ENCODE measurements around the gene DGKI.

DNA sequence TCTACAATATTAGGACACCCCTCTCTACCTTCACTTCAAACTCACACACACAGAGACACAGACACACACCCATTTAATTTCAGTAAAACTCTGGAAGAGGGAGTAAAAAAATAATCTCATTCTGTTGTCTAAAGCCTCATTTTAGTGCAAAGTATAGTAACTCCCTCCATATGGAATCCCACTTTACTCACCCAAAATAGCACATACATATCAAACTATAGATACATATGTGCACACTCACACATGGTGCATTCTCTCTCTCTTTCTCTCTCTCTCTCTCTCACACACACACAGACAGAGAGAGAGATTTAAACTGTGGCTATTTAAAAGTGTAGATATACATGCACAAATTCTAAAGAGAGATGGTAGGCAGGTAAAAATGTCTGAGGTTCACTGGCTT lies 323.6 kb downstream of the DGKI start:
- no peak for TF ChIP-seq POLR2A (IDR thresholded peaks at IDR 0.05)
- TF ChIP-seq, protein P1, sequence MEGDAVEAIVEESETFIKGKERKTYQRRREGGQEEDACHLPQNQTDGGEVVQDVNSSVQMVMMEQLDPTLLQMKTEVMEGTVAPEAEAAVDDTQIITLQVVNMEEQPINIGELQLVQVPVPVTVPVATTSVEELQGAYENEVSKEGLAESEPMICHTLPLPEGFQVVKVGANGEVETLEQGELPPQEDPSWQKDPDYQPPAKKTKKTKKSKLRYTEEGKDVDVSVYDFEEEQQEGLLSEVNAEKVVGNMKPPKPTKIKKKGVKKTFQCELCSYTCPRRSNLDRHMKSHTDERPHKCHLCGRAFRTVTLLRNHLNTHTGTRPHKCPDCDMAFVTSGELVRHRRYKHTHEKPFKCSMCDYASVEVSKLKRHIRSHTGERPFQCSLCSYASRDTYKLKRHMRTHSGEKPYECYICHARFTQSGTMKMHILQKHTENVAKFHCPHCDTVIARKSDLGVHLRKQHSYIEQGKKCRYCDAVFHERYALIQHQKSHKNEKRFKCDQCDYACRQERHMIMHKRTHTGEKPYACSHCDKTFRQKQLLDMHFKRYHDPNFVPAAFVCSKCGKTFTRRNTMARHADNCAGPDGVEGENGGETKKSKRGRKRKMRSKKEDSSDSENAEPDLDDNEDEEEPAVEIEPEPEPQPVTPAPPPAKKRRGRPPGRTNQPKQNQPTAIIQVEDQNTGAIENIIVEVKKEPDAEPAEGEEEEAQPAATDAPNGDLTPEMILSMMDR (IDR thresholded peaks at IDR 0.05): no peak
